Mesodermal cell (in vitro differentiated cells): ENCODE measurements around the gene TRPC4. TPM values are rescaled to one million over a fixed set of nuclear protein-coding genes. Genes with fewer than 3 reads are reported as not detected.

ENCODE experiments used
- H3K27ac ChIP-seq: 2 replicates; pipeline ENCODE4 v1.7.0; 2013; ENCODE audit warnings: mild to moderate bottlenecking, low read depth, low read length, moderate library complexity; ENCODE audit not compliant: severe bottlenecking
- H3K36me3 ChIP-seq: 2 replicates; pipeline ENCODE4 v1.7.1; 2013; ENCODE audit warnings: mild to moderate bottlenecking, low read length, moderate library complexity; ENCODE audit not compliant: control insufficient read depth, insufficient read depth
- H3K4me1 ChIP-seq: one replicate; pipeline ENCODE4 v1.7.1; 2013; ENCODE audit warnings: mild to moderate bottlenecking, low read length; ENCODE audit not compliant: insufficient read depth, control insufficient read depth, poor library complexity, severe bottlenecking
- H3K4me3 ChIP-seq: 2 replicates; pipeline ENCODE4 v1.7.0; 2013; ENCODE audit warnings: low read length, control low read depth, mild to moderate bottlenecking; ENCODE audit not compliant: insufficient read depth, poor library complexity, severe bottlenecking; ENCODE audit errors: extremely low read depth
- H3K9me3 ChIP-seq: 2 replicates; pipeline ENCODE4 v1.7.1; 2013; ENCODE audit warnings: mild to moderate bottlenecking, low read length, moderate library complexity; ENCODE audit not compliant: control insufficient read depth
- WGBS, 2 experiments: methylation state at CpG; one replicate each; pipeline ENCODE4 v1.1.5; 2013; ENCODE audit warnings: missing lambda C conversion rate in 2 of 2; ENCODE audit not compliant: insufficient coverage in 2 of 2; 5-methylcytosine and 5-hydroxymethylcytosine counted together
- polyA plus RNA-seq, 2 experiments: library from polyadenylated mRNA; stranded (reverse); fragments of 50-300 nt; gene quantifications; one replicate each; pipeline ENCODE4 v1.2.3, GENCODE V29; 2013

Gene TRPC4
- polyA plus RNA-seq (2013, experiment 1 of 2): 4.4 TPM
- 4.8 TPM for polyA plus RNA-seq (2013, experiment 2 of 2)

DNA sequence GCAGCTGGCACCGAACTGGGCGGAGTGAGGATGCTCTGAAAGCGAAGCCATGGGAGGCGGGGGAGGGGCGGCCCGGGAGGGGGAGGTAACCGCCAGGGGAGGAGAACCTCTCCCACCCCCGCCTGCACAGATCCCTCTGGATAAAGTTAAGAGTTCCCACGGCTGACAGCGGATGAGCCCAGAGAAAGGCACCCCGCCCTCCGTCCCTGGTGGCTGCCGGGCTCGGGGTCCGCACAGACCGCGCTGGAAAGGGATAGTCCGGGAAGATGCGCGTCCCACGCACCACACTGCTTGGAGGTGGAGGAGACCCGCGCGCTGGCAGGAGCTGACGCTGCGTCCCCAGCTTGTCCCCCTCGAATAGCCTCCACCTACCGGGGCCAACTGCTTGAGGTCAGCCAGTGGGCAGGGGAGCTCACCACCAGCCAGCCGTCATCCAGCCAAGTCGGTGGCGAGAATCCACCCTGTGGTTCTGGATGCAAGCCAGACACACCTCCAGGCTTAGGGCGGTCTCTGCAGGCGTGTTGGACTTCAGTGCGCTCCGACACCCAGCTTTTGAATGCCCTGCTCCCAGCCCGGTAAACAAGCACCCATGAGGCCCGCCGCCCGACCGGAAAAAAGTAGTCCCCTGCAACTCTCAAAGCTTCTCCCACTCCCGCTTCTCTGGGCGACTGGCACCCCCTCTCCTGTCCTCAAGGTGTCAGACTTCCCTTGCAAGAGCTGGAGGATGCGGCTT, at the start of gene TRPC4:
TSS of gene TRPC4 (minus strand) at position 17 of the 733 bp plus-strand sequence. CDS start 86,439 bp downstream, outside the sequence.
- Histone ChIP-seq H3K36me3 (no peaks in the 10 kb centered on the region), H3K4me3 (peak within 1 kb of the TSS; percentile 59), H3K9me3 (no peaks in the 10 kb centered on the region), H3K4me1 (peaks cover 12% of the 10 kb centered on the region), H3K27ac (no peak within 1 kb of the TSS)
- 2 to 4% methylated on average over 33 to 36 of the region's 43 CpGs for WGBS, 2 experiments

DNA sequence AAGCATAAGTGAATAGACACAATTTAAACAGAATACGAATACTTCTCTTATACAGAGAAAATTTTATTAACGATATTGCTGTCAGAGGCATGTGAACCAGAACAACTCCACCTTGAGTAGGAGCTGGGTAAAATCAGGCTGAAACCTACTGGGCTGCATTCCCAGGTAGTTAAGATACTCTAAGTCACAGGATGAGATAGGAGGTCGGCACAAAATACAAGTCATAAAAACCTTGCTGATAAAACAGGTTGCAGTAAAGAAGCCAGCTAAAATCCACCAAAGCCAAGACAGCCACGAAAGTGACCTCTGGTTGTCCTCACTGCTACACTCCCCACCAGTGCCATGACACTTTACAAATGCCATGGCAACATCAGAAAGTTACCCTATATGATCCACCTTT, 49.2 kb upstream of the TRPC4 start:
- Histone ChIP-seq H3K36me3 (no peaks in the 10 kb centered on the region), H3K4me3 (no peak overlapping the region), H3K9me3 (peaks cover 12% of the 10 kb centered on the region), H3K27ac (no peak overlapping the region), H3K4me1 (peaks cover 4% of the 10 kb centered on the region)
- 67% methylated on average over 2 of the region's 4 CpGs; no CpG with 5 or more reads in 1 of the 2 experiments for WGBS, 2 experiments

DNA sequence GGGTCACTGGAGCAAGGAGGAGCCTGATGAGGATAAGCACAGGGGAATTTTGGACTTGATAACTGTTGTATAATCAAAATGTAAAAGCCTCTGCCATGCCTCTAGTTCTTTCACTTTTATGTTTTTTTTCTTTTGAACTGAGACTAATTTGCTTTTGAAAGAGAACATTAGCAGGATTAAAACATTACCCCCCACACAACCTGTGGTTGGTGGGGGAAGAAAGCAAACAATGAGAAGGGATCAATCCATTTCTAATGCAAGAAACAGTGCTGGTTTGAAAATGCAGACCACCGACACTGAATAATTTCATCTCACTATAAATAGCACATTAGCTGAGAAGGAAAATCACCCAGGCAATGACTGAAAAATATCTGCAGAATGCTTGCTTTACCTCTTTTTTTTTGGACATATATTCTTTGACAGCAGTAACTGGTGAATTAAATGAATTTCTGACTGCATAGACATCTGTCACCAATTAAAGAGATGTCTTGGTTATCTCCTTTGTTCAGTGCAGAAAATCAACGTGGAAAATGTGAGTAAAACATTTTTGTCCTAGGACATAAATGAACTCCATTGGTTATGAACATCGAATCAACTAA, 48.6 kb upstream of the TRPC4 start:
- no peak overlapping the region for H3K27ac ChIP-seq
- peaks cover 12% of the 10 kb centered on the region for H3K9me3 ChIP-seq
- no peaks in the 10 kb centered on the region for H3K36me3 ChIP-seq
- peaks cover 4% of the 10 kb centered on the region for H3K4me1 ChIP-seq
- no peak overlapping the region for H3K4me3 ChIP-seq
- 28% methylated on average over 2 of the region's 3 CpGs; no CpG with 5 or more reads in 1 of the 2 experiments for WGBS, 2 experiments

DNA sequence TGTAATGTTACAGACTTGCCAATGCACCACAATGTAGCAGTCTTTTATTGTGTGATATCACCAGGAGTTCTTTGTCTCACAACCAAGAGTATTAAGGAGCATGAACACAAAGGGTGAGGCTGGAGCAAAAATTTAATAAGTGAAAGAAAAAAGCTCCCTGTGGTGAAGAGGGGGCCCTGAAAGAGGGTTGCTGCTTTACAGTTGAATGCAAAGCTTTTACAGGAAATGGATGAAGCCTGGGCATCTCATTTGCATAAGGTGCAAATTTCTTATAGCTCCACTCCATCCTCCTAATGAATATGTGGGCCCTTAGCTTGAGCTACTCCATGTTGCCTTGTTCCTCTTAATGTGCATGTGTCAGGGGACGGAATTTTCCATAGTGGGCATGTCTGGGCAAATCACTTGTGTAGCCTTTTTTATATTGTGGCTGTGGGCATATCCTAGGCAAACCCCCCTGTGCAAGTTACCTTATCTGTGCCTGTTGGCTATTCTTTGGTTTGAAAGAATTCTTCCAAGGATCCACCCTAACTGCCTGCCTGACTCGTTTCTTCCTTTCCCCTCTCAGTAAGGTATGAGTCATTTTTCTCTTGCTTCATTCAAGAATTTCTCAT, 45.3 kb upstream of the TRPC4 start:
- H3K36me3 ChIP-seq: no peaks in the 10 kb centered on the region
- 80 to 100% methylated on average over 1 to 2 of the region's 2 CpGs for WGBS, 2 experiments
- H3K27ac ChIP-seq: no peak overlapping the region
- H3K4me1 ChIP-seq: peaks cover 2% of the 10 kb centered on the region
- H3K4me3 ChIP-seq: no peak overlapping the region
- peaks cover 12% of the 10 kb centered on the region for H3K9me3 ChIP-seq

DNA sequence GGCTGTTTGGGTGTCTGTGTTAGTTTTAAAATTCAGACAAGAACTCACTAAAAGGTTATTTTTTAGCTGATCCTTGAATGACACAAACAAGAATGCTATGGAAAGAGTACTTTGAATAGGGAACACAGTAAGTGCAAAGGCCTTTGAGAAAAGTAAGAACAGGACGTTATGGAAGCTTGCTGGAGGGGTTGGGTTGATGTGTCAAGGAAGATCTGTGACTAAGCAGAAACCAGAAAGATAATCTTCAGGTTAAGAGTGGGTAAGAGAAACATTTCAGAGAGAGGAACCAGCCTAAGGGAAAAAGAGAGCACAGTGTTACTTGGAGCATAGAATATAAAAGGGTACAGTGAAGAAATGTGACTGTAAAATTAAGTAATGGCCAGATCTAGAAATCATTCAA, 41.2 kb upstream of the TRPC4 start:
- H3K27ac ChIP-seq: no peak overlapping the region
- WGBS, 2 experiments: 82 to 88% methylated on average over 1 of the region's 1 CpG

GRCh38 chr13:37906880-37907279, 37.3 kb upstream of the TRPC4 start:
- no peaks in the 10 kb centered on the region for H3K9me3 ChIP-seq
- WGBS, 2 experiments: no CpG with 5 or more reads among the region's 1 CpG
- H3K4me1 ChIP-seq: no peaks in the 10 kb centered on the region
- H3K4me3 ChIP-seq: no peak overlapping the region
- H3K36me3 ChIP-seq: no peaks in the 10 kb centered on the region
- H3K27ac ChIP-seq: no peak overlapping the region

More for the DNA sequence above, 41.2 kb upstream of the TRPC4 start:
- Histone ChIP-seq H3K9me3 (peaks cover 12% of the 10 kb centered on the region), H3K4me3 (no peak overlapping the region), H3K36me3 (no peaks in the 10 kb centered on the region), H3K4me1 (no peaks in the 10 kb centered on the region)

- WGBS, 2 experiments: 80 to 91% methylated on average over 1 of the region's 2 CpGs
- H3K4me3 ChIP-seq: no peak overlapping the region
- H3K4me1 ChIP-seq: no peaks in the 10 kb centered on the region
- no peaks in the 10 kb centered on the region for H3K9me3 ChIP-seq
- no peak overlapping the region for H3K27ac ChIP-seq
- H3K36me3 ChIP-seq: no peaks in the 10 kb centered on the region
These were observed 36.2 kb upstream of the TRPC4 start for GRCh38 chr13:37905736-37906135.

DNA sequence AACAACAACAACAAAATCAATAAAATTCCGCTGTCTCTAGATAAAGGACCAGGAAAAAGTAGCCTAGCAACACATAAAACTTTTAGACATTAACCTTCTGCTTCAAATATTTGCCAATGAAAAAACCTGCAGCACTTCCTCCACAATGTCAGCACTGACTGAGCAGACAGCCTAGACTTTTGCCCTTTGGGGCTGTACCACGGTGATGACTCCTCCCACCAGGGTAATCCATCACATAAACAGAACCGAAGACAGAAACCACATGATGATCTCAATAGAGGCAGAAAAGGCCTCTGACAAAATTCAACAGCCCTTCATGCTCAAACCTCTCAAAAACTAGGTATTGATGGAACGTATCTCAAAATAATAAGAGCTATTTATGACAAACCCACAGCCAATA, 30.2 kb upstream of the TRPC4 start:
- no peak overlapping the region for H3K27ac ChIP-seq
- WGBS, 2 experiments: 75 to 100% methylated on average over 1 to 4 of the region's 4 CpGs
- no peak overlapping the region for H3K4me3 ChIP-seq
- no peaks in the 10 kb centered on the region for H3K36me3 ChIP-seq
- no peaks in the 10 kb centered on the region for H3K4me1 ChIP-seq
- H3K9me3 ChIP-seq: no peaks in the 10 kb centered on the region

GRCh38 chr13:37893321-37893720, 23.7 kb upstream of the TRPC4 start:
- no peaks in the 10 kb centered on the region for H3K9me3 ChIP-seq
- H3K4me3 ChIP-seq: no peak overlapping the region
- no peaks in the 10 kb centered on the region for H3K4me1 ChIP-seq
- no peaks in the 10 kb centered on the region for H3K36me3 ChIP-seq
- no peak overlapping the region for H3K27ac ChIP-seq

- no CpG with 5 or more reads among the region's 4 CpGs for WGBS, 2 experiments
- H3K36me3 ChIP-seq: no peaks in the 10 kb centered on the region
- no peak overlapping the region for H3K4me3 ChIP-seq
- H3K4me1 ChIP-seq: no peaks in the 10 kb centered on the region
- no peaks in the 10 kb centered on the region for H3K9me3 ChIP-seq
- H3K27ac ChIP-seq: no peak overlapping the region
These were observed 20.2 kb upstream of the TRPC4 start for GRCh38 chr13:37889820-37890219.

DNA sequence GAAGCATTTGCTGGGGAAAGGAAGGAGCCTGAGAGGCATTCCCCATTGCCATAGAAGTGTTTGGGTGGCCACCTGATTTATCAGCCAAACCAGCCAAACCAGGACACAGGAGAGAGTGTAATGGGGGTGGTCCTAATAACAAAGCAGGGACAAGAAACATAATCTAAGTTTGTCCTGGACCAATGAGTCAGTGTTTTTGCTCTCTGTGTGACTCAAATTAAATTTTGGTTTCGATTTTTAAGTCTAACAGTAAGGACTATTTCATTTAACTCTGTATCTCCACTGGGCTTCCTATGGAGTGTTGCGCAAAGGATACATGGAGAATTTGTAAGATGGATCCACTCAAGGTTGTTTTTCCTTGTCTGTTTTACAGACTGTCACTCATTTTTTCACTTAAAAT, 19.5 kb upstream of the TRPC4 start:
- Histone ChIP-seq H3K36me3 (no peaks in the 10 kb centered on the region), H3K9me3 (no peaks in the 10 kb centered on the region), H3K4me1 (no peaks in the 10 kb centered on the region), H3K27ac (no peak overlapping the region), H3K4me3 (no peak overlapping the region)
- WGBS, 2 experiments: 100% methylated on average over 1 of the region's 2 CpGs; no CpG with 5 or more reads in 1 of the 2 experiments
